Adrenal gland (tissue), 12 donors: ENCODE results near the gene RRAD. TPM values are rescaled to one million over a fixed set of nuclear protein-coding genes. Genes with fewer than 3 reads are reported as not detected.
"Not testable (repeated sequence)": the region's sequence is repeated elsewhere in the genome, so short reads cannot be mapped to it uniquely, and the experiment has no call there.

ENCODE experiments used
- DNase-seq, 7 donors: peaks; one replicate each; pipeline ENCODE4 v3.0.0-alpha.2; 2019 to 2020
- H3K27ac ChIP-seq, 5 donors: fragments of 200-600 bp; sonication (generic) in 4 of 5; 1 replicate in 3 of 5; 2 replicates in 2 of 5; pipeline versions ENCODE4 v1.5.1 to v1.8.0; 2016 to 2020; ENCODE audit warnings: mild to moderate bottlenecking in 1 of 5
- H3K27me3 ChIP-seq: fragments of 200-600 bp; 2 replicates; pipeline ENCODE4 v1.8.0; 2021
- H3K36me3 ChIP-seq, 2 donors: fragments of 200-600 bp; replicated peaks in 1 of 2; 1 replicate in 1 of 2; 2 replicates in 1 of 2; pipeline versions ENCODE4 v1.5.1 to v1.8.0; 2018 to 2022
- H3K4me1 ChIP-seq, 2 donors: fragments of 200-600 bp; replicated peaks in 1 of 2; 1 replicate in 1 of 2; 2 replicates in 1 of 2; pipeline versions ENCODE4 v1.5.1 to v1.8.0; 2018 to 2021
- H3K4me3 ChIP-seq, 4 donors: fragments of 200-600 bp; sonication (generic) in 3 of 4; one replicate each; pipeline ENCODE4 v1.5.1; 2016 to 2018
- H3K9me3 ChIP-seq, 3 donors: fragments of 200-600 bp; sonication (generic) in 1 of 3; replicated peaks in 1 of 3; 1 replicate in 2 of 3; 2 replicates in 1 of 3; pipeline versions ENCODE4 v1.5.1 to v1.8.0; 2016 to 2021
- CTCF ChIP-seq, 6 experiments: fragments of 450-650 bp in 4 of 6; fragments of 200-600 bp in 2 of 6; sonication (generic) in 1 of 6; IDR thresholded peaks; 1 replicate in 5 of 6; 2 replicates in 1 of 6; pipeline versions ENCODE4 v1.5.1 to v1.8.0; 2016 to 2021; ENCODE audit warnings: antibody characterized with exemption in 6 of 6, mild to moderate bottlenecking in 2 of 6, moderate library complexity in 1 of 6
- POLR2A ChIP-seq, 2 donors: fragments of 450-650 bp; IDR thresholded peaks; one replicate each; pipeline ENCODE4 v1.6.1; 2017; ENCODE audit warnings: antibody characterized with exemption in 2 of 2, mild to moderate bottlenecking in 2 of 2, moderate library complexity in 1 of 2
- WGBS, 4 donors: extraction: QIAGEN DNeasy Blood & Tissue Kit in 2 of 4; methylation state at CpG; one replicate each; pipeline versions ENCODE4 v1.1.5 to v1.1.7; 2013 to 2017; 5-methylcytosine and 5-hydroxymethylcytosine counted together
- intact Hi-C, 2 donors: fragments of 100-400 bp; cut with DNase I; formaldehyde crosslinking; loops; one replicate each; pipeline versions ENCODE4 v1.14.1 to v1.15.0; 2022 to 2023
- polyA plus RNA-seq, 3 donors: library from polyadenylated mRNA; stranded (reverse); fragments of 200-250 nt in 2 of 3; fragments of 350-450 nt in 1 of 3; fragmentation: Illumina TruSeq in 1 of 3; extraction: RNeasy Lipid Tissue Mini Kit (QIAGEN cat#74804) in 1 of 3; gene quantifications; one replicate each; pipeline ENCODE4 v1.2.3, GENCODE V29; 2013 to 2014
- total RNA-seq, 9 donors: library from RNA; depleted of rRNA in 4 of 9; stranded (reverse); fragments of >200 nt in 4 of 9; fragments of 120-200 nt in 1 of 9; fragmentation: NEBNext Ultra II Directional in 1 of 9; extraction: Animal tissue kit (Norgen Biotek cat#: 25700) in 1 of 9; gene quantifications; one replicate each; pipeline versions ENCODE4 v1.1.0 to v1.2.4, GENCODE V29; 2013 to 2023
- donor health status: healthy with polysubstance abuse.
- donor health status: Bipolar disorder and iron deficiency.
- donor health status: DM: yes; HTN: yes; CAD: no.
- donor health status: DM: no; HTN: no; CAD: no.
- donor health status: DM: no; HTN: no; CAD: no.
- donor health status: DM: yes; HTN: yes; CAD: no.

Gene RRAD
- total and polyA plus RNA-seq, 12 donors = 0.22 to 52.5 (median 13.0) TPM

GRCh38 chr16:66961065-66961744, 35.9 kb upstream of the RRAD start, which contains the start of gene CES3:
Gene CES3, plus strand, starts transcription at chr16:66961266. Its CDS starts 42 bp downstream, at chr16:66961308.
- TF ChIP-seq CTCF (IDR thresholded peaks at IDR 0.05) (peak; percentile 49 to 71 (median 64)), POLR2A (IDR thresholded peaks at IDR 0.05) (no peak)
- 62 to 68% (median 65%) methylated on average over 14 to 16 of the region's 16 CpGs for WGBS, 4 donors
- peak in 6 of 7 donors; percentile 58 to 85 (median 76) for DNase-seq
- no peaks in the 10 kb centered on the region for H3K27me3 ChIP-seq
- no peak within 1 kb of the TSS for H3K4me3 ChIP-seq
- H3K4me1 ChIP-seq = no peaks in the 10 kb centered on the region
- H3K9me3 ChIP-seq = no peaks in the 10 kb centered on the region
- no peaks in the 10 kb centered on the region for H3K36me3 ChIP-seq
- H3K27ac ChIP-seq = peak within 1 kb of the TSS in 1 of 5 donors; percentile 53
- intact Hi-C loops = no loop called here

- intact Hi-C loops = no loop called here
- WGBS, 4 donors = 78 to 94% (median 87%) methylated on average over 1 of the region's 1 CpG
Observed at GRCh38 chr16:66960270-66960669, 34.9 kb upstream of the RRAD start.

GRCh38 chr16:66959704-66960161, 34.4 kb upstream of the RRAD start:
- H3K4me1 ChIP-seq = no peaks in the 10 kb centered on the region
- H3K36me3 ChIP-seq = no peaks in the 10 kb centered on the region
- H3K4me3 ChIP-seq = no peak overlapping the region
- TF ChIP-seq POLR2A (IDR thresholded peaks at IDR 0.05) (no peak), CTCF (IDR thresholded peaks at IDR 0.05) (no peak)
- H3K27ac ChIP-seq = peak overlapping the region in 1 of 5 donors; percentile 53
- no peaks in the 10 kb centered on the region for H3K9me3 ChIP-seq
- 58 to 82% (median 72%) methylated on average over 4 to 5 of the region's 5 CpGs for WGBS, 4 donors
- no peaks in the 10 kb centered on the region for H3K27me3 ChIP-seq
- intact Hi-C loops = no loop called here
- DNase-seq = peak in 2 of 7 donors; percentile 40 to 52

More at GRCh38 chr16:66960270-66960669, 34.9 kb upstream of the RRAD start:
- Histone ChIP-seq H3K27ac (peak overlapping the region in 1 of 5 donors; percentile 53), H3K4me1 (no peaks in the 10 kb centered on the region), H3K36me3 (no peaks in the 10 kb centered on the region), H3K9me3 (no peaks in the 10 kb centered on the region), H3K4me3 (no peak overlapping the region), H3K27me3 (no peaks in the 10 kb centered on the region)
- no peak for DNase-seq
- TF ChIP-seq CTCF (IDR thresholded peaks at IDR 0.05) (no peak), POLR2A (IDR thresholded peaks at IDR 0.05) (no peak)

- TF ChIP-seq CTCF (IDR thresholded peaks at IDR 0.05) (no peak), POLR2A (IDR thresholded peaks at IDR 0.05) (no peak)
- WGBS, 4 donors = 69 to 72% (median 70%) methylated on average over 7 of the region's 7 CpGs
- H3K27me3 ChIP-seq = no peaks in the 10 kb centered on the region
- DNase-seq = no peak
- no peak overlapping the region for H3K4me3 ChIP-seq
- H3K27ac ChIP-seq = peak overlapping the region in 1 of 5 donors; percentile 16
- no peaks in the 10 kb centered on the region for H3K4me1 ChIP-seq
- intact Hi-C loops = no loop called here
- no peaks in the 10 kb centered on the region for H3K9me3 ChIP-seq
- no peaks in the 10 kb centered on the region for H3K36me3 ChIP-seq
Observed at GRCh38 chr16:66958857-66959703, 33.7 kb upstream of the RRAD start.

- H3K27ac ChIP-seq, intact Hi-C loops: not testable (repeated sequence)
- WGBS, 4 donors = 44 to 93% (median 80%) methylated on average over 1 of the region's 1 CpG
Observed at GRCh38 chr16:66956154-66956457, 30.8 kb upstream of the RRAD start.

GRCh38 chr16:66955363-66956153, 30.2 kb upstream of the RRAD start:
- H3K9me3 ChIP-seq, H3K4me3 ChIP-seq, DNase-seq, H3K27ac ChIP-seq, intact Hi-C loops, H3K4me1 ChIP-seq, H3K36me3 ChIP-seq, H3K27me3 ChIP-seq: not testable (repeated sequence)
- 72 to 80% (median 75%) methylated on average over 17 of the region's 17 CpGs for WGBS, 4 donors

More at GRCh38 chr16:66956154-66956457, 30.8 kb upstream of the RRAD start:
- not testable (repeated sequence) for H3K4me1 ChIP-seq, H3K27me3 ChIP-seq, H3K4me3 ChIP-seq, H3K9me3 ChIP-seq, DNase-seq, H3K36me3 ChIP-seq
